Stomach (tissue), 4 donors: ENCODE data around the gene DRICH1.

Experiments
- CTCF ChIP-seq, 7 experiments: fragments of 450-650 bp in 4 of 7; fragments of 200-600 bp in 3 of 7; sonication (generic) in 3 of 7; IDR thresholded peaks; one replicate each; pipeline ENCODE4 v1.5.1; 2016 to 2019; ENCODE audit warnings: antibody characterized with exemption in 7 of 7, control low read depth in 2 of 7, mild to moderate bottlenecking in 1 of 7
- POLR2AphosphoS5 ChIP-seq, 3 donors: sonication (generic); formaldehyde crosslinking; IDR thresholded peaks; one replicate each; pipeline ENCODE4 v1.6.1; 2016; ENCODE audit warnings: antibody characterized with exemption in 3 of 3

- TF ChIP-seq CTCF (IDR thresholded peaks at IDR 0.05) (no peak), POLR2AphosphoS5 (IDR thresholded peaks at IDR 0.05) (no peak)
Measured at GRCh38 chr22:23574877-23575276, 57.2 kb downstream of the DRICH1 start.
